IMR-90 (cell line): ENCODE data around the gene ULK1. TPM values are rescaled to one million over a fixed set of nuclear protein-coding genes. Genes with fewer than 3 reads are reported as not detected.

Experiments used
- ATAC-seq: fragments of 200-7000 bp; cut with Tn5 transposase; 2 replicates; pipeline ENCODE4 v1.9.1; 2020; ENCODE audit warnings: low read depth, mild to moderate bottlenecking, moderate library complexity
- BruUV-seq: library from RNA; stranded (reverse); fragments of 400-500 nt; replicated peaks from 2 replicates; lab custom pipeline; 2021; lab: Mats Ljungman, UMichigan
- CTCF ChIA-PET: fragments of 300-600 bp; formaldehyde crosslinking; extraction: SDS; loops from one replicate; lab custom pipeline; 2021; ENCODE audit warnings: antibody characterized with exemption; lab: Yijun Ruan, JAX
- POLR2A ChIA-PET: fragments of 300-600 bp; sonication (Branson Sonifier 250); formaldehyde crosslinking; loops from one replicate; lab custom pipeline; 2022; ENCODE audit warnings: antibody characterized with exemption; ENCODE audit not compliant: unreplicated experiment; lab: Charles Lee
- DNase-seq: peaks from one replicate; pipeline ENCODE4 v3.0.0; 2013
- H2AFZ ChIP-seq: replicated peaks from 2 replicates; pipeline ENCODE3; 2013; ENCODE audit warnings: low read length, mild to moderate bottlenecking; ENCODE audit not compliant: poor library complexity
- H2AK5ac ChIP-seq: 2 replicates; pipeline ENCODE4 v1.6.1; 2013; ENCODE audit warnings: low read depth, low read length, inconsistent platforms
- H2AK9ac ChIP-seq: replicated peaks from 2 replicates; pipeline ENCODE3; 2013; ENCODE audit warnings: mild to moderate bottlenecking, low read depth, low read length, moderate library complexity; ENCODE audit not compliant: poor library complexity
- H2BK120ac ChIP-seq: 2 replicates; pipeline ENCODE4 v1.6.1; 2013; ENCODE audit warnings: low read depth, low read length, inconsistent platforms
- H2BK15ac ChIP-seq: 3 replicates; pipeline ENCODE4 v1.6.1; 2013; ENCODE audit warnings: low read depth, low read length, inconsistent platforms
- H2BK20ac ChIP-seq: 2 replicates; pipeline ENCODE4 v1.6.1; 2013; ENCODE audit warnings: low read depth, mild to moderate bottlenecking, inconsistent platforms, low read length, moderate library complexity
- H2BK5ac ChIP-seq: 2 replicates; pipeline ENCODE4 v1.6.1; 2013; ENCODE audit warnings: mild to moderate bottlenecking, low read depth, low read length, inconsistent platforms; ENCODE audit not compliant: poor library complexity, severe bottlenecking
- H3K14ac ChIP-seq: replicated peaks from 2 replicates; pipeline ENCODE4 v1.6.1; 2013; ENCODE audit warnings: low read depth, low read length, inconsistent platforms
- H3K18ac ChIP-seq: 2 replicates; pipeline ENCODE4 v1.6.1; 2013; ENCODE audit warnings: low read depth, low read length, control low read depth
- H3K23ac ChIP-seq: 2 replicates; pipeline ENCODE4 v1.6.1; 2013; ENCODE audit warnings: low read depth, low read length, inconsistent platforms
- H3K27ac ChIP-seq: 2 replicates; pipeline ENCODE4 v1.5.1; 2013; ENCODE audit warnings: mild to moderate bottlenecking, control low read depth, low read length; ENCODE audit not compliant: insufficient read depth
- H3K27me3 ChIP-seq: 2 replicates; pipeline ENCODE4 v1.6.1; 2013; ENCODE audit warnings: low read length; ENCODE audit not compliant: control insufficient read depth, insufficient read depth
- H3K36me3 ChIP-seq: 2 replicates; pipeline ENCODE4 v1.6.1; 2013; ENCODE audit warnings: low read length, mixed read lengths; ENCODE audit not compliant: control insufficient read depth, insufficient read depth
- H3K4ac ChIP-seq: 2 replicates; pipeline ENCODE4 v1.6.1; 2013; ENCODE audit warnings: low read depth, low read length, inconsistent platforms
- H3K4me1 ChIP-seq: 2 replicates; pipeline ENCODE4 v1.6.1; 2013; ENCODE audit warnings: low read length, mixed read lengths; ENCODE audit not compliant: control insufficient read depth, insufficient read depth
- H3K4me2 ChIP-seq: 2 replicates; pipeline ENCODE4 v1.6.1; 2013; ENCODE audit warnings: low read depth, mild to moderate bottlenecking, control low read depth, low read length, moderate library complexity
- H3K4me3 ChIP-seq: 2 replicates; pipeline ENCODE4 v1.5.1; 2013; ENCODE audit warnings: low read depth, mild to moderate bottlenecking, control low read depth, low read length, moderate library complexity; ENCODE audit not compliant: insufficient read depth
- H3K56ac ChIP-seq: 2 replicates; pipeline ENCODE4 v1.6.1; 2013; ENCODE audit warnings: low read length, inconsistent platforms; ENCODE audit not compliant: insufficient read depth; ENCODE audit errors: extremely low read depth
- H3K79me1 ChIP-seq, 2 experiments: 2 replicates each; pipeline ENCODE4 v1.6.1; 2013; ENCODE audit warnings: low read length in 2 of 2, inconsistent platforms in 1 of 2, low read depth in 1 of 2
- H3K9ac ChIP-seq: 2 replicates; pipeline ENCODE4 v1.6.1; 2013; ENCODE audit warnings: low read depth, low read length, control low read depth
- H3K9me1 ChIP-seq: 2 replicates; pipeline ENCODE4 v1.6.1; 2013; ENCODE audit warnings: low read length, inconsistent platforms; ENCODE audit not compliant: insufficient read depth
- H3K9me3 ChIP-seq: 2 replicates; pipeline ENCODE4 v1.6.1; 2013; ENCODE audit warnings: low read length; ENCODE audit not compliant: control insufficient read depth, insufficient read depth
- H4K20me1 ChIP-seq: 2 replicates; pipeline ENCODE4 v1.6.1; 2013; ENCODE audit warnings: low read length, inconsistent platforms; ENCODE audit not compliant: insufficient read depth
- H4K5ac ChIP-seq: 2 replicates; pipeline ENCODE4 v1.6.1; 2013; ENCODE audit warnings: mild to moderate bottlenecking, low read depth, low read length, control low read depth
- H4K8ac ChIP-seq, 2 experiments: 2 replicates each; pipeline ENCODE4 v1.6.1; 2013; ENCODE audit warnings: low read depth in 2 of 2, low read length in 2 of 2, control low read depth in 1 of 2, inconsistent platforms in 1 of 2
- H4K91ac ChIP-seq: 2 replicates; pipeline ENCODE4 v1.6.1; 2013; ENCODE audit warnings: low read depth, low read length, inconsistent platforms; ENCODE audit not compliant: insufficient read depth
- BHLHE40 ChIP-seq: fragments of 150-350 bp; IDR thresholded peaks from 2 replicates; pipeline ENCODE4 v1.6.1; 2016; ENCODE audit warnings: mild to moderate bottlenecking, low read depth, low read length
- CEBPB ChIP-seq: IDR thresholded peaks from 2 replicates; pipeline ENCODE4 v1.6.1; 2012; ENCODE audit warnings: low read depth, low read length, improper control_type of control experiment
- CHD1 ChIP-seq: IDR thresholded peaks from 2 replicates; pipeline ENCODE4 v1.6.1; 2012; ENCODE audit warnings: low read depth, low read length, improper control_type of control experiment
- FOS ChIP-seq: fragments of 150-350 bp; IDR thresholded peaks from 2 replicates; pipeline ENCODE4 v1.6.1; 2016; ENCODE audit warnings: low read depth, low read length
- MAFK ChIP-seq: IDR thresholded peaks from 2 replicates; pipeline ENCODE4 v1.6.1; 2012; ENCODE audit warnings: low read depth, low read length, improper control_type of control experiment
- MAZ ChIP-seq: IDR thresholded peaks from 2 replicates; pipeline ENCODE4 v1.6.1; 2012; ENCODE audit warnings: low read depth, mild to moderate bottlenecking, low read length, improper control_type of control experiment, moderate library complexity, borderline replicate concordance
- MXI1 ChIP-seq: IDR thresholded peaks from 2 replicates; pipeline ENCODE4 v1.6.1; 2012; ENCODE audit warnings: low read depth, mild to moderate bottlenecking, low read length, moderate library complexity, borderline replicate concordance
- NFE2L2 ChIP-seq: fragments of 150-350 bp; IDR thresholded peaks from 2 replicates; pipeline ENCODE4 v1.6.1; 2016; ENCODE audit warnings: low read depth, mild to moderate bottlenecking, low read length
- POLR2A ChIP-seq: IDR thresholded peaks from 2 replicates; pipeline ENCODE4 v1.6.1; 2012; ENCODE audit warnings: mild to moderate bottlenecking, low read depth, low read length
- RAD21 ChIP-seq: IDR thresholded peaks from 2 replicates; pipeline ENCODE4 v1.6.1; 2012; ENCODE audit warnings: low read length, improper control_type of control experiment
- RCOR1 ChIP-seq: IDR thresholded peaks from 2 replicates; pipeline ENCODE4 v1.6.1; 2012; ENCODE audit warnings: mild to moderate bottlenecking, low read length, improper control_type of control experiment; ENCODE audit not compliant: insufficient replicate concordance
- RFX5 ChIP-seq: IDR thresholded peaks from 2 replicates; pipeline ENCODE4 v1.8.0; 2012; ENCODE audit warnings: low read depth, mild to moderate bottlenecking, low read length, moderate library complexity
- SMC3 ChIP-seq: fragments of 150-350 bp; IDR thresholded peaks from 2 replicates; pipeline ENCODE4 v1.6.1; 2016; ENCODE audit warnings: low read depth, mild to moderate bottlenecking, antibody characterized with exemption, low read length, moderate library complexity
- USF2 ChIP-seq: fragments of 150-350 bp; IDR thresholded peaks from 2 replicates; pipeline ENCODE4 v1.6.1; 2017; ENCODE audit warnings: mild to moderate bottlenecking, antibody characterized with exemption, low read length, low read depth
- WGBS, 2 experiments: methylation state at CpG; one replicate each; pipeline versions ENCODE4 v1.1.5 to v1.1.7; 2013; ENCODE audit warnings: missing lambda C conversion rate in 2 of 2; ENCODE audit not compliant: insufficient read length in 1 of 2; ENCODE audit errors: extremely low coverage in 2 of 2; 5-methylcytosine and 5-hydroxymethylcytosine counted together
- dilution Hi-C: fragments of 300-500 bp; cut with HindIII; formaldehyde crosslinking; loops from one replicate; pipeline ENCODE4 v1.14.3; 2018; ENCODE audit warnings: low sequenced_read_pairs; ENCODE audit not compliant: unreplicated experiment
- in situ Hi-C: fragments of 300-500 bp; cut with MboI; formaldehyde crosslinking; loops from 3 replicates; pipeline ENCODE4 v1.14.3; 2019; ENCODE audit warnings: low sequenced_read_pairs, inconsistent platforms, mixed read lengths
- intact Hi-C: fragments of 100-400 bp; cut with micrococcal nuclease; formaldehyde crosslinking; loops from 2 replicates; pipeline ENCODE4 v1.10.0; 2022
- polyA plus RNA-seq, 3 experiments: library from polyadenylated mRNA; depleted of rRNA; stranded (reverse); fragments of >200 nt; gene quantifications; 2 replicates each; pipeline ENCODE4 v1.2.3, GENCODE V29; 2012; ENCODE audit warnings: low replicate concordance in 1 of 3
- total RNA-seq: library from RNA; depleted of rRNA; stranded (reverse); fragments of >200 nt; gene quantifications from 2 replicates; pipeline ENCODE4 v1.2.3, GENCODE V29; 2012
- TF ChIP-seq, protein P1 (sequence below): fragments of 150-350 bp; IDR thresholded peaks from 2 replicates; pipeline ENCODE4 v1.6.1; 2016; ENCODE audit warnings: low read depth, mild to moderate bottlenecking, low read length, moderate library complexity, borderline replicate concordance
- TF ChIP-seq, protein P2 (sequence below): conservative IDR thresholded peaks from 2 replicates; pipeline ENCODE4 v1.5.1; 2012; ENCODE audit warnings: mild to moderate bottlenecking, low read depth, low read length, improper control_type of control experiment

ULK1 gene
- total and polyA plus RNA-seq, 2 of the 4 experiments (the other 2 are of a cell fraction), result 1.8 to 19.2 TPM

DNA sequence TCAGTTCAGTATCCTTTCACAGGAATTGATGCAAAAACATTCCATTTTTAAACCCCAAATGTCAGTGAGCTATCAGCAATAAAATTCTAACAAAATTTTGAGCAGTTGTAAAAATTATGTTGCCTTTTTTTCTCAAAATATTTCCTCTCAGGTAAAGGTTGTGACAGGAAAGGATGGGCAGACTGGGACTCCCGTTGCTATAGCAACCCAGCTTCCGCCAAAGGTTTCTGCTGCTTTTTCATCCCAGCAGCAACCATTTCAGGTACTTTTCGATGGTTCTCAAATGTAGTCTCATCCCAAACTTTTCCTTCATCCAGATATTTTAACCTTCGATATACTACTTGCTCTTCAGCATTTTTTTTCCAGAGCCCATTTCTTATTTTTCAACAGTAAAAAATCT is 69.0 kb downstream of the ULK1 start:
- 90% methylated on average over 2 of the region's 4 CpGs; no CpG with 5 or more reads in 1 of the 2 experiments for WGBS, 2 experiments
- intact Hi-C loops (no loop called here), dilution Hi-C loops (no loop called here), in situ Hi-C loops (no loop called here)
- Histone ChIP-seq H3K4ac (no peak overlapping the region), H3K9me1 (peaks cover 19% of the 10 kb centered on the region), H4K20me1 (peaks cover 45% of the 10 kb centered on the region), H3K36me3 (peaks cover 5% of the 10 kb centered on the region), H3K27me3 (no peaks in the 10 kb centered on the region), H3K4me2 (no peak overlapping the region), H3K14ac (no peak overlapping the region), H3K27ac (no peak overlapping the region), H2BK20ac (no peak overlapping the region), H3K18ac (no peak overlapping the region), H2BK120ac (no peak overlapping the region), H2AK5ac (no peak overlapping the region), H3K79me1 (peaks cover 20 to 63% of the 10 kb centered on the region in 2 experiments), H4K5ac (no peak overlapping the region), H4K8ac (no peak overlapping the region), H3K56ac (no peak overlapping the region), H3K4me1 (peaks cover 8% of the 10 kb centered on the region), H3K9ac (no peak overlapping the region), H3K9me3 (no peaks in the 10 kb centered on the region), H2BK15ac (no peak overlapping the region), H3K23ac (no peak overlapping the region), H3K4me3 (no peak overlapping the region), H2AFZ (no peak overlapping the region), H2BK5ac (no peak overlapping the region), H4K91ac (no peak overlapping the region), H2AK9ac (no peak overlapping the region)
- CTCF ChIA-PET, result interaction anchor here (0.7 kb wide), 1 partner anchor 12 kb away, joined by 3 read pairs; no protein-coding TSS in a partner anchor
- BruUV-seq, result no TSS peak
- POLR2A ChIA-PET, result no interaction called here
- DNase-seq (no peak), ATAC-seq (no peak)
- TF ChIP-seq SMC3 (no peak), POLR2A (no peak), USF2 (no peak), FOS (no peak), RAD21 (no peak), CEBPB (no peak), CHD1 (no peak), MAZ (no peak), MXI1 (no peak), RFX5 (no peak), MAFK (no peak), NFE2L2 (no peak), RCOR1 (no peak), BHLHE40 (no peak)
- TF ChIP-seq, protein P1, sequence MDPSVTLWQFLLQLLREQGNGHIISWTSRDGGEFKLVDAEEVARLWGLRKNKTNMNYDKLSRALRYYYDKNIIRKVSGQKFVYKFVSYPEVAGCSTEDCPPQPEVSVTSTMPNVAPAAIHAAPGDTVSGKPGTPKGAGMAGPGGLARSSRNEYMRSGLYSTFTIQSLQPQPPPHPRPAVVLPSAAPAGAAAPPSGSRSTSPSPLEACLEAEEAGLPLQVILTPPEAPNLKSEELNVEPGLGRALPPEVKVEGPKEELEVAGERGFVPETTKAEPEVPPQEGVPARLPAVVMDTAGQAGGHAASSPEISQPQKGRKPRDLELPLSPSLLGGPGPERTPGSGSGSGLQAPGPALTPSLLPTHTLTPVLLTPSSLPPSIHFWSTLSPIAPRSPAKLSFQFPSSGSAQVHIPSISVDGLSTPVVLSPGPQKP, result no peak
- TF ChIP-seq, protein P2, sequence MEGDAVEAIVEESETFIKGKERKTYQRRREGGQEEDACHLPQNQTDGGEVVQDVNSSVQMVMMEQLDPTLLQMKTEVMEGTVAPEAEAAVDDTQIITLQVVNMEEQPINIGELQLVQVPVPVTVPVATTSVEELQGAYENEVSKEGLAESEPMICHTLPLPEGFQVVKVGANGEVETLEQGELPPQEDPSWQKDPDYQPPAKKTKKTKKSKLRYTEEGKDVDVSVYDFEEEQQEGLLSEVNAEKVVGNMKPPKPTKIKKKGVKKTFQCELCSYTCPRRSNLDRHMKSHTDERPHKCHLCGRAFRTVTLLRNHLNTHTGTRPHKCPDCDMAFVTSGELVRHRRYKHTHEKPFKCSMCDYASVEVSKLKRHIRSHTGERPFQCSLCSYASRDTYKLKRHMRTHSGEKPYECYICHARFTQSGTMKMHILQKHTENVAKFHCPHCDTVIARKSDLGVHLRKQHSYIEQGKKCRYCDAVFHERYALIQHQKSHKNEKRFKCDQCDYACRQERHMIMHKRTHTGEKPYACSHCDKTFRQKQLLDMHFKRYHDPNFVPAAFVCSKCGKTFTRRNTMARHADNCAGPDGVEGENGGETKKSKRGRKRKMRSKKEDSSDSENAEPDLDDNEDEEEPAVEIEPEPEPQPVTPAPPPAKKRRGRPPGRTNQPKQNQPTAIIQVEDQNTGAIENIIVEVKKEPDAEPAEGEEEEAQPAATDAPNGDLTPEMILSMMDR, result no peak
